Measurements from ENCODE around the gene SPATA20.

DNA sequence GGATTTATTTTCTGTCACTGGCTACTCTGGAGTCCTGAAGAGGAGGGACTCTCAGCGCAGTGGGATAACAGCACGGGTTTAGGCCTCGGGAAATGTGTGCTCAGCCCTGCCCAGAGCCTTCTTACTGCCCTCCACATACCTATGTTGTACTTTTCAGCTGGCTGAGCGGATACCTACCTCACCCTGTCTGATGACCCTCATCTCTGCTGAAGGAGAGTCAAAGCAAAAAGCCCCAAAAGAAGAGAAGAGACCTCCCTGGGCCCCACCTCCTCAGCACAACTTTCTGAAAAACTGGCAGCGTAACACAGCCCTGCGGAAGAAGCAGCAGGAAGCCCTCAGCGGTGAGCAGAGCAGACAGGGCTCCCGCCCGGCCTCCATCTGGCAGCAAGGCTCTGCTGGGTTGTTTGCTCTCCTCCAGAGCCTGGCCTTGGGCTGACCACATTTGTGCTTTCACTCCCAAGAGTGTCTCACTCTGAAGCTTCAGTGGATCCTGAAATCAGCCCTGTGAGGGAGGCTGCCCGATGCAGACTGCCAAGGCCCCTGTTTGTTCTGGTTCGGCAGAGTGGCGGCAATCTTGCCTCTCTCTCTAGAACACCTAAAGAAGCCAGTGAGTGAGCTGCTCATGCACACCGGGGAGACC, 28.5 kb upstream of the SPATA20 start:
- TF ChIP-seq REST (tag by site-specific recombination; IDR thresholded peaks at IDR 0.05) (no peak), CTCF (tag by site-specific recombination; IDR thresholded peaks at IDR 0.05) (no peak), YY2 (tag by site-specific recombination; IDR thresholded peaks at IDR 0.05) (no peak), ZNF138 (tag by site-specific recombination; IDR thresholded peaks at IDR 0.05; ENCODE audit: borderline replicate concordance) (no peak), ZNF664 (tag by site-specific recombination; IDR thresholded peaks at IDR 0.05) (no peak), ZBTB21 (tag by site-specific recombination; IDR thresholded peaks at IDR 0.05) (no peak), ZEB2 (tag by site-specific recombination; IDR thresholded peaks at IDR 0.05) (no peak), ZNF2 (tag by site-specific recombination; IDR thresholded peaks at IDR 0.05) (no peak), KLF16 (tag by site-specific recombination; IDR thresholded peaks at IDR 0.05) (no peak), ZNF274 (IDR thresholded peaks at IDR 0.05; ENCODE audit: low read length) (no peak), ZNF274 (tag by site-specific recombination; IDR thresholded peaks at IDR 0.05; ENCODE audit: borderline replicate concordance) (no peak), ZNF211 (tag by site-specific recombination; IDR thresholded peaks at IDR 0.05; ENCODE audit: low read depth) (no peak), ZNF398 (tag by site-specific recombination; IDR thresholded peaks at IDR 0.05) (no peak)

Data from HEK293 (cell line).